Left ventricle myocardium superior (tissue), 1 donor: Measurements from ENCODE around the gene IL3. TPM values are rescaled to one million over a fixed set of nuclear protein-coding genes. Genes with fewer than 3 reads are reported as not detected.
A peak's percentile ranks its signal among the peaks of the same experiment; 100 is the strongest.

Experiments used
- ATAC-seq: fragments of 200-7000 bp; cut with Tn5 transposase; one replicate; pipeline ENCODE4 v1.9.1; 2020; ENCODE audit warnings: mild to moderate bottlenecking, moderate library complexity
- DNase-seq: peaks from one replicate; pipeline ENCODE4 v3.0.0-alpha.2; 2020
- intact Hi-C: fragments of 100-400 bp; cut with micrococcal nuclease; formaldehyde crosslinking; loops from one replicate; pipeline ENCODE4 v1.11.0; 2022
- total RNA-seq: library from RNA; stranded (reverse); fragmentation: NEBNext Ultra II Directional; extraction: Animal tissue kit (Norgen Biotek cat#: 25700); gene quantifications from one replicate; pipeline ENCODE4 v1.2.1, GENCODE V29; 2021
- donor health status: DM: no; HTN: yes; CAD: no; lungs with severe emphysema.

IL3 gene
- total RNA-seq, 1 donor from 2014 or later: not detected

DNA sequence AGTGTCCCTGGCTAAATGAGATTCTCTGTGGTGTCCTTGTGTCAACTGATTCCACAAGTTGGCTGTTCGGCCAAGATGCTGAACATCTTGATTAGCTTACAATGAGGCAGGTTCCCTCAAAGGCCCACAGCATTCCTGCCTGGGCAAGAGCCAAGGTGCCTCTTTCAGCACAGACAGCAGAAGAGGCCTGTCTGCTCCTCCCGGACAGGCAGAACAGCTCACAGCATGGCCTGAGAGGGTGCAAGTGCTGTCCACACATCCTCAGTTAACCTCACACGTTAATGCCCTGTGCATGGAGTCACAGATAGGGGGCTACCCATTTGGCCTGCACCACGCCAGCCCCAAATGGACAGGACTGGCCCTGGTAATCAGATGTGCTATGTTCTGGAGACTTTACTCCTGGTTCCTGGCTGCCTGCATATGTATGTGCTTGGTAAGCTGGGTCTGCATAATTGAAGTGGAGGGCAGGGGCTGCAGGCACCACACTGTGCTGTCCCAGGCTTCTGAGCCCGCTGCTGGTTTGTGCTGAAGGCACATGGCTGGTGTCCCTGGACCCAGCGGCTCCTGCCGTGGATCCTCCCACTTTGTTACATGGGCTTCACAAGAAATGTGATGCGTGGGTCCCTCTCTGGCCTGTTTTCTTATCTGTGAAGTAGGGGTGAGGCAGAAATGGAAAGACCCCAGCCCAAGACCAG, 22.0 kb downstream of the IL3 start:
- intact Hi-C loops: no loop called here
- DNase-seq (no peak), ATAC-seq (no peak)

DNA sequence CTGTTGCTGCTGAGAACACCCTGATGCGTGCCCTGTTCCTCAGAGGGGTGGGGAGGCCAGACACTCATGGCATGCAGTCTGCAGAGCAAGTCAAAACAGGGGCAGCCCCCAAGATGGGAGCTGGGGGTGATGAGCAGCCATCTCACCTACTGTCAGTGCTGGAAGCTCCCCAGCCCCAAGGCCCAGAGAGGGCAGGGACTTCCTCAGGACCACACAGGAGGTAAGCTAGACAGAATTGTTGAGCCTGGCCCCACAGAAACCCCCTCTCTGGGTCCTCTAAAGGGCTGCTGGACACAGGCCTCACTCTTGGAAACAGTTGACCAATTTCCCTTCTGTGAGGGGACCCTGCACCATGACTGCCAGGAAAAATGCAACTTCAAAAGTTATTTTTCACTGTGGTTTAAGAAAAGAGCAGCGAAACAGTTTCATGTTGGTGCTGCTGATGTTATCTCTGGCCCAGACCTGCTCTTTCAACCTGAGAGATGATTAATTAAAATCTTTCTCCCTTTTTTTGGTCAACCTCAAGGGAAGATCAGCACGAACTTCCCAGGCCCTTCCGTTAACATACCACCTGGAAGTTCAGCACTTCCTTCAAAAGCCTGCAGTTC, 22.7 kb downstream of the IL3 start:
- intact Hi-C loops: no loop called here
- DNase-seq (no peak), ATAC-seq (no peak)

DNA sequence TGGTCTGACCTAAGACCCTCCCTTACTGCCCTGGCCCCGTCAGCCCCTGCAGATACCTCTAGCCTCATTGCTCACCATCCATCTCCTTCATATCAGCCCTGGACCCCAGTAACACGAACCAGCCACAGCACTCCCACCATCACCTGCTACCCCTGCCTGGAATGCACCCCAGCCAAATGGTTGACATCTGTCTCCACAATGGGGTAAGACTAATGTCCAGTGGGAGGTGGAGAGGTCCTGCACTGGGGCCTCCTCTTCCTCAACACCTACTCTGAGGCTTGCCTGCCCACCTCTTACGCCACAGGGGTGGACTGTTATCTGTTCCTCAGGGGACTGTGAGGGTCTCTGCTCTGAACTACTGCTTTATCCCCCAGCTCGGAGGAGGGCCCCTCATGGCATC, 25.2 kb downstream of the IL3 start:
- intact Hi-C loops: no loop called here
- ATAC-seq: no peak
- DNase-seq: no peak

DNA sequence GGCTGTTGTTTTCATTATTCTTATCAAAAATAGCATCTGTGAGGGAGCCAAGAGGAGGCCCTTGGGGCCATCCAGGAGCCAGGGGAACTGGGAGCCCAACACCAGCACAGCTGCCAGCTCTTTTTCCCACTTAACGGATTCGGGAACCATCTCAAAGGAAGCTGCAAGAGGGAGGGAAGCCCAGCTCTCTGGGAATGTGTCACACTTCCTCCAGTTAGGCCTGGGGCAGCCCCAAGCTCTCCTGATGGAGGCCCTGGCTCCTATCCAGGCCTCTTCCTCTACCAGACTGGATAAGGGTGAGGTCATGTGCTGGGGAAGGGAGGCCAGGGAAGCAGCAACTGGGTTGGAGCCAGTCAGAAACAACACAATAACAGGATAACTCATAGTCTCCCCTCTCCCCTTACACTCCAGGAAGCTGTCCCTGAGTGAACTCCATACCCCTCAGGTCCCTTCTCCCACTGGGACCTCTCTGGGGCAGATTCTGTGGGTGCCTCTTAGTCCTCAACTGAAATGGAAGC, 25.9 kb downstream of the IL3 start:
- ATAC-seq: peak; percentile 93
- intact Hi-C loops: no loop called here

DNA sequence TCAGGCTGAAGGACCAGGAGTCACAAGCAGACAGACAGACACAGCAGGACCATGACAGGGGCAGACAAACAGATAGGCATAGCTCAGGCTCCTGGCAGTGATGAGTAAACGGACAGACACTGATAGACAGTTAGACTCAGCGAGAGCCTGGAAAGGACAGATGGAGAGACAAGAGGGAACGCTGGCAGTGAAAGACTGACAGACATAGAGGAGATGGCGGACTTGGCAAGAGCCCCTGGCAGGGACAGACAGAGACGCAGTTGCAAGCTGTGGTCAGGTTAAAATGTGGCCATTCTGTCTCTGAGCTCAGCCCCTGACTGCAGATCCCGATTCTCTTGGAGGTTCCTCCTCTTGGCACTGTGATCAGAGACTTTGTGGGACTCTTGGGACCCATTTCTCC, 26.7 kb downstream of the IL3 start:
- intact Hi-C loops: no loop called here
- no peak for ATAC-seq

More for the DNA sequence above, 25.9 kb downstream of the IL3 start:
- peak; percentile 76 for DNase-seq

DNA sequence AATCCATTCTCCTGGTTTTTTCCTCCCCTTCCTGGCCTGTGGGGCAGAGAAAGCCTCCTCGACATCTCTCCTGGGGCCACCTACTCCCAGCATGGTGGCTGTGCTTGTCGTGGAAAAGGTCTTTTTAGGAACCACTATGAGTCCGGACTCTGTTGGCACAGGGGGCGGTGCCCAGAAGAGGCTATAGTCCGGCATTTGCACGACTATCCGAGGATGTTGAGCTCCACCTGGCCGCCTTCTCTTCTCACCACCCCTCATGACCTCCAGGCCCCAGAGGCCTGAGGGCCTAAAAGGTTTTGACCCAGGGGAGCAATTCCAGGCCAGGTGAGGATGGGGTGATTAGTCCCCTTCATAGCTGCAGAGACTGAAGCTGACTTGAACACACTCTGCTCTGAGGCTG, 27.2 kb downstream of the IL3 start:
- intact Hi-C loops: no loop called here
- DNase-seq: no peak
- ATAC-seq: no peak

More for the DNA sequence above, 26.7 kb downstream of the IL3 start:
- no peak for DNase-seq

DNA sequence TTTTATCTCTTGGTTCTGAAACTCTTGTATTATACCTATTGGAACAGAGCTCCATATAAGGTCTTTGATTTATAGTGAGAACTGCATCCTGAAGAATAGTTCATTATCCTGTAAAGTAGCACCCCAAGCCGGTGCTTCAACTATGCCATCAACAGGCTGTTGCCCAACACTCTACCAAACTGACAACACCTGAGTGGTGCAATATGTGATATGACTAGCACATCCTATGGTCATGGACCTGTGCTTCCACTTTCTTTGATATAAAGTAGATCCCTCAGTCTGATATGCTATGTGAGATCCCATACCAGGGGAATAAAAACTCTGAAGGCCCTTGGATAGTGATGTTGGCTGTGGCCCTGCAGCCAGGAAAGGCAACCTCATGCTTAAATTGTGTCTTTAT, 28.9 kb downstream of the IL3 start:
- no peak for DNase-seq
- intact Hi-C loops: no loop called here
- no peak for ATAC-seq

DNA sequence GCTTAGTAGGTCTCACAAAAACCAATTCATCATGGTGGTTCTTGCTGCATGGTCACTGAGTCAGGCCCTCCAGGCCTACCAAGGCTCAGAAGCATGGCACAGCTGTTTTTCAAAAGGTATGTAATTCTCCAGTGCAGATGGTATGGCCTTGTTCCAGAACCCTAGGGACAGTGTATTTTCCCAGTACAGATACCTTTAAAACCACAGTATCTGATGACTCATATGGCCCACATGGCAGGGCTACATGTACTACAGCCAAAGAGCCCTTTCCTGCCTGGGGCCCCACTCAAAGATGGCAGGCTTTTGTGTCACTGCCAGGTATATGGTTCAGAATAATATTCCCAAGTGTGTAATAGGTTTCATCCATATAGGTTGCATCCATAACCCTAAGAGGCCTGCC, 29.7 kb downstream of the IL3 start:
- intact Hi-C loops: no loop called here
- no peak for DNase-seq
- no peak for ATAC-seq

DNA sequence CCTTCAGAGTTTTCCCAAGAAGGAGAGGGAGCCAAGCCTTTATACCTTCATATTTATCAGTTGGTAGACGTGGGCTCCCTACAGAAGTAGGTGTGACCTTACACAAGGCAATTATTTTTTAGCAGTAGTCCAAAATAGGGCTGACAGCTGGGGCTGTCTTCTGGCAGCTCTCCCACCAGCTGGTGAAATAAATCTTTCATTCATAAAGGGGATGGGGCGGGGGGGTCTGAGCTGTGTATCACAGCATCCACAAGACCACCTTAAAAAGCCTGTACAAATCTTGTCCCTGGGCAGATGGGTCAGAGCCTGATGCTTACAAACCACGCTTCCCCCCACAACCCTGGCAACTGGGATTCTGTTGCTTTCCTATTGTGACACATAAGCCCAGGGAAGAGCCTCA, 32.8 kb downstream of the IL3 start:
- DNase-seq (no peak), ATAC-seq (no peak)
- intact Hi-C loops: no loop called here

DNA sequence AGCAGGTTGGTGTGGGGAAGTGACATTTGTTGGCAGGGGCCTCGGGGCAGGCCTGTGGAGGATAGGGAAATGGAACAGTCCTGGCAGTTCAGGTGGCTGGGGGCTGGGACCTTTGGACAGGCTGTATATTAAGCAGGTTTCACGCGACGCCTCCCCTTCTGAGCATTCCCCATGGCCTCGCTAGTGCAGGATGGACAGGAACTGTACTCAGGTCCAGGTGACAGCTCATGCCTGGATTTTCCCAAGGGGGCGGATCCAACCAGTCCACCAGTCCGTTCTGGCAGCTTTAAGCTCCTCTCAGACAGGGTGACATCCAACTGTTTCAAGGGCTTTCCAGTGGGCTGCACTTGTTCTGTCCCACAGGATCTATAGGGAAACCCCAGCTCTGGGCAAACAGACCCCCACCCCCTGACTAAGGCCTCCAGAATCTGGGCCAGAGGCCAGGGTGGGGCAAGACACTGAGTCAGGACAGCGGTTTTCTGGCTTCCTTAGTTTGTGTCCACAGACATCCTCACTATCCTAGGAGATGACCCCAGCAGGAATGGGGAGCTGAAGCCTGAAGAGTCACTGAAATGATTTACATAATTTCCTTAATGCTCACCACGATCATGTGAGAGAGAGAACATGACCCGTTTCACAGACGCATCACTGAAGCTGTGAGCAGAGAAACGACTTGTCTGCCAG, 34.1 kb downstream of the IL3 start:
- intact Hi-C loops: no loop called here
- ATAC-seq: no peak
- no peak for DNase-seq

DNA sequence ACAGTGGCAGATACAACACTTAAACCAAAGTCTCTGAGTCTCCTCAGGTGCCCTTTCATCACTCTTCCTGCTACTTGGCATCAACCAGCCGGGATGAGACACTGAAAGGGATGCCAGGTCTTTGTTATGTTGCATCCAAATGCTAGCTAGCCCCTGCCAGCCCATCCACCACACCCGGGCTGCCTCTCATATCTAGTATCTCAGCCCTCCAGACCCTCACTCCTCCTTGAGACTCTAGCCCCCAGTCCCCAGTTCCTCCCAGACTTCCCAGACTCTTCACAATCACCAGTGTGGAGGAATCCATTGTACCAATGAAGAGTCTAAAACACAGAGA, 34.6 kb downstream of the IL3 start:
- no peak for ATAC-seq
- intact Hi-C loops: no loop called here
- no peak for DNase-seq

DNA sequence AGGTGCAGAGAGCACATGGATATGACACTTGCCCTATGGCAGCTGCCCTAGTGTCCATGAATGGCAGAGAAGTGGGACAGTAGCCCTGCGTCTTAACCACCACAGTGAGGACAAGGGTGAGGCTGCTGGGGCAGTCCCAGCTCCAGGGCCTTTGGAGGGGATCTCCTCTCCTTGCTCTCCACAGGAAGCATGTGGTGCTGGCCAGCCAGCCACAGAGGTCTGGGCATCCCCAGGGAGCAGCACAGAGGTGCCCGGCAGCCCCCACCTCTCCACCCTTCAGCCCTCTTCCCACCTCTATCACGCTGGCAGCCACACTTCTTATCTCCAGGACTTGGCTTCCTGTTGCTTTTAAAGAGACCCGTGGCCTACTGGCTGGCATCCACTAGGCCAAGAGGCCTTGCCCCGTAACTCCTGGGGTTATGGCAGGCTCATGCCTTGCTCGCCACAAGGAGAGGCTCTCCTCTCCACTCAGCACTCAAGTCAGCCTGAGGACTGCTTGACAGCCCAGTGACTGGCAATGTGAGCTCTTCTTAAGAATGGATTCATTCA, 35.0 kb downstream of the IL3 start:
- intact Hi-C loops: no loop called here
- DNase-seq (peak; percentile 46), ATAC-seq (peak; percentile 92)

DNA sequence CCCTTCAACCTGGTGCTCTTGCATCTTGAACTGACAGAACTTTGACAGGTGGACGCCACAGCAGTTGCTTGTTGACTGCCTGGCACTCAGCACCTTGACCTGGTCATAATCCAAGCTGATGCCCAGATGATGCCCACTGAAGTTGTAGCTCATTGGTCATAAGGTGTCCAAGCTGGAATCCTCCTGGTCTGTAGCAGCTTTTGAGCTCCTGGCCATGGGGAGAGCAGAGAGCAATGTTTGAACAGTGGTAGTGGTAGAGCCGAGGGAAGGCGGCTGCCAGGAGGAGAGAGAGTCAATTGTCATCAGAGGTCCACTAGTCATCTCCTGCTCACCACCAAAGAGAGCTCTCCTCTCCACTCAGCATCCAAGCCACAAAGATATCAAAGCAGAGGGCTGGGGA, 36.4 kb downstream of the IL3 start:
- ATAC-seq: no peak
- intact Hi-C loops: no loop called here
- no peak for DNase-seq

DNA sequence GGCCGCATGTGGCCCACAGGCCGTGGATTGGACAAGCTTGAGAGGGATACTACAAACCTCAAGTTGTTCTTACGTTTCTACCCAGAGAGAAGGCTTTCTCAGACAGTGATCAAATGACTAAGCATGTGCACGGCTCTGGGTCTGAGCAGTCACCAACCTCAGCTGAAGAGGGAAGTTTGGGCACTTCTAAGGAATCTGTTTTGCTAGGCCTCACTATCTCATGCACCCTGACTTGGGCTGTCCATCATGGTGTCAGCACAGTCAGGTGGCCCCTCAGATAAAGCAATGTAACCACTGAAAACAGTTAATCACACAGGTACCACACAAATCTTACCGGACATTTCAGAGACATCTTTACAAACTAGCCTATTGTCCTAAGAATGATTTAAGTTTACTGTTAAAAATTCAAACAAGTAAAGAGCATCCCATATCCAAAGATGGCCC, 37.7 kb downstream of the IL3 start:
- no peak for DNase-seq
- intact Hi-C loops: no loop called here
- ATAC-seq: no peak

DNA sequence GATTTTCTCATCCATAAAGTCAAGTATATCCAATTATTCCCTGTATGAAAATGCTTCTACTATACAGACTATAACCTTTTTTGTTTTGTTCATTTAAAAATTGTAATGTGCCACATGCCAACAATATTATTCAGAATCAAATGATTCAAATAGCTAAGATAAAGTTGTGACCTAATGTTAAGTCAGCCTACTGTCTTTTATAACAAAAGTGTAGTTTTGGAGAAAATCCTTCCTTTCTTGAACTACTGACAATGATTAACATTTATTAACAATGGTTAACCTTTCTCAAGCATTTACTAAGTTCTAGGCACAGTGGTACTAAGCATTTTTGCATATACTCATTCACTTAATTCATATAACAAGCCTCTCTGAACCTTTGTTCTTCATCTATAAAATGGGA, 38.2 kb downstream of the IL3 start:
- intact Hi-C loops: no loop called here
- no peak for DNase-seq
- ATAC-seq: no peak

DNA sequence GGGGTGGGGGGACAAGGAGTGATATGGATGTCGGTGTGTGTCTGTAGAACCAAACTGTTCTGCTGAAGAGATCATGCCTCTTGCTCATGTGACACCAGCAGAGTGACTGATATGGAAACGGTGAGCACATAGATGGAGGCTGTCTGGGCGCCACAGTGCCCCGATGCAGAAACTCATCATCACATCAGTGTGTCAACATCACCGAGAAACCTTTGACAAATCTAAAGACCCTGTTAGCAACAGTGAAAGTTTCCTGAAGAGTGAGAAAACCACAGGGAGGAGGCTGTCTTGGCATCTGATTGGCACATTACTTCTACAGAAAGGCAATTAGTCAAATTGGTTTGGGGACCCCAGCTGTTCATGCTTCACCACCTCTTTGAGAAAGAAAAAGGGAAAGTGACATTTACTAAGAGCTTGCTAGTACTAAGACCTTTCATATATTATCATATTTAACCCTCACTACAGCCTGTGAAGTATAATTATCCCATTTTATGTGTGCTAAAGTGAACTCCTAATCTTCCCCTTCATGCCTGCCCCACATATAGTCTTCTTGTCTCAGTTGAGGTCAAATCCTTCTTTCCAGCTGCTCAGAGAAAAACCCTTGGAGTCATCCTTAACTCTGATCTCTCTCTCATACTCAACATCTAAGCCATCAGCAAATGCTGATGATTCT, 38.8 kb downstream of the IL3 start:
- intact Hi-C loops: no loop called here
- no peak for DNase-seq
- ATAC-seq: no peak

DNA sequence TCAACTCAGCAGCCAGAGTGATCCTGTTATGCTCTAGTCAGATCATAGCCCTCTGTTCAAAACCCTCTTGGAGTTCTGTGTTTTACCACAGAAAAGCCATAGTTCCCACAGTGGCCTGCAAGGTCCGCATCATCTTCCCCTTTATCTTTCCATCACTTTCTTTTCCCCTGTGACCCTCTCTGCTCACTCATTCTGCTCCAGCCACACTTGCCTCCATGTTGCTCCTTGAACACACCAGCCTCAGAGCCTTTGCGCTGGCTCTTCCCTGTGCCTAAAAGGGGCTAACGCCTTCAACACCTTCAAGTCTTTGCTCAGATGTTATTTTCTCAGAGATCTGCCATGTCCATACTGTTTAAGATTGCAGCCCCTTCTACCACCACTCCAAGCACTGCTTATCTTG, 39.5 kb downstream of the IL3 start:
- ATAC-seq (no peak), DNase-seq (no peak)
- intact Hi-C loops: no loop called here

DNA sequence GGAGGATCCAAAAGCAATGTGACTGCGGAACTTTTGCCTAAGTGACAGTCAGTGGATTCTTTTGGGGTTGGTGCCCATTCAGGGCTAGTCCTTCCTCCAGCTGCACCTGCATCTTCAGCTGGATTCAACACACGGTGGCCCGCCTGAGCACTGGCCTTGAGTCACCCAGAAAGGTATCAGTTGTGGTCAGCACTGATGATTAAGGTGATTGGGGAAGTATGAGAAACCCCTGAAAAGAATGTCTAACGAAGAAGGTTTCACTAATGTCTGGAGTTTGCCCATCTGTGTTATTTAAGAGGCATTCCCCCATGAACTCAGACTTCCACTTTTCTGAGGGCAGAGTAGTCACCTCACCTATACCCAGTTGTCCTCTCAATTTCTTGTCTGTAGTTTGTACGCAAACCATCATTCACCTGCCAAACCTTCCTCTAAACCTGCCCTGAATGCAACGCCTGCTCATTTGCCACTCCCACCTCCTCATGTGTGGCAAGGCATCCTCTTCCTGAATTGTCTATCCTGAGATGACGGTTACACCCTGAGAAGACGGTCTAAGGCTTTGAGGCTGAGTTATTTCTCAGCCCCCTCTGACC, 40.3 kb downstream of the IL3 start:
- ATAC-seq (no peak), DNase-seq (no peak)
- intact Hi-C loops: no loop called here

DNA sequence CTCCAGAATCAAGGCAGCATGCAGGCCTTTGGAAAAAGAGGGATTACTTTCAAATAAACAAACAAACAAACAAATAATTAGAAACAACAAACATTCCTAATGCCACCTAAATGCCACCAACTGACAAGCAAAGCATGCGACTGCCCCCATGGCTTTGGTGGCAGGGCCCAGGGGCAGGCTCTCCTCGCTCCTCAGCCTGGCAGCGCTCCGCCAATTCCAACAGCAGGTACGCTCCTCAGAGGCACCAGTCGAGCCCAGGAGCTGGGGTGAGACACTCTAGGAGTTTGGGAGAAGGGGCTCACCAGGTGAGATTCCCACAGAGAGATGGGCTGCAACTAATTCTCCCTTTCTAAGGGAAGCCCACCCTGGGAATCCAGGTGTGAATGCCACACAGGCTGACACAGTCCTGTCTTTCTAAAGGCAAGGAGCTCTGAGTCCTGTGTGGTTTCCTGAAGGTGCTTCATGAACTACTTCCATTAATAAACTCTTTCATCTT, 41.0 kb downstream of the IL3 start:
- no peak for ATAC-seq
- intact Hi-C loops: no loop called here
- no peak for DNase-seq
